ENCODE results near the gene SGK1.

Gene SGK1

GRCh38 chr6:134123666-134124208 lies 194.2 kb downstream of the SGK1 start:
- DNase-seq, result no peak

- no peak for DNase-seq
Measured at GRCh38 chr6:134122775-134123174, 195.1 kb downstream of the SGK1 start.

- DNase-seq, result no peak
Measured at GRCh38 chr6:134119486-134119885, 198.4 kb downstream of the SGK1 start.

All from right kidney (tissue), 1 donor.